ENCODE results near the gene WFDC8.
A peak's percentile ranks its signal among the peaks of the same experiment; 100 is the strongest.
"Not testable (repeated sequence)": the region's sequence is repeated elsewhere in the genome, so short reads cannot be mapped to it uniquely, and the experiment has no call there.

The WFDC8 gene

DNA sequence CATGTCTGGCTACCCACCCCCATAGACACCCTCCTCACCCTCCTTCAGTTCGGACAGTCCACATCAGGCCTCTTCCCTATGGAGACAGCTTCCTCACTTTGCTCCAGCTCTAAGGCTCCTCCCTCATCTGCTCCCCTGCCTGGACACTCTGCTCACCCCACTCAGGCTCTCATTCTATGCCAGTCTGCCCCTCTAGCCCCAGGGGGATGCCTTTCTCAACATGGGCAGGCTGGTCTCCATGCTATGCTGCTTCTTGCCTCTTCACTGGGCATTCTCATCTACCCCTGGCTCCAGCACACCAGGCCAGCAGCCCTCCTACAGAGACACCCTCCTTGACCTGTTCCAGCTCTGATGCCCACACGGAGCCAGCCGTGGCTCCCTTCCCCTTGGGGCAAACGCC is at the start of gene WFDC8:
Gene WFDC8 (minus strand): TSS at position 101 of the 400 bp plus-strand sequence. CDS start 37 bp downstream, at position 64.
- DNase-seq, result no peak

- peak; percentile 52 for DNase-seq
Observed at GRCh38 chr20:45626540-45626939, 47.5 kb upstream of the WFDC8 start.

GRCh38 chr20:45621593-45621992 is 42.5 kb upstream of the WFDC8 start:
- DNase-seq, result no peak

- no peak for DNase-seq
Observed at GRCh38 chr20:45617591-45617990, 38.5 kb upstream of the WFDC8 start.

- peak; percentile 59 for DNase-seq
Observed at GRCh38 chr20:45612314-45612713, 33.2 kb upstream of the WFDC8 start.

GRCh38 chr20:45611054-45611453 is 32.0 kb upstream of the WFDC8 start:
- DNase-seq, result peak; percentile 91

- no peak for DNase-seq
Observed at GRCh38 chr20:45607810-45608209, 28.7 kb upstream of the WFDC8 start.

GRCh38 chr20:45595235-45595634 is 16.2 kb upstream of the WFDC8 start:
- no peak for DNase-seq

- DNase-seq, result no peak
Observed at GRCh38 chr20:45593498-45593897, 14.4 kb upstream of the WFDC8 start.

DNA sequence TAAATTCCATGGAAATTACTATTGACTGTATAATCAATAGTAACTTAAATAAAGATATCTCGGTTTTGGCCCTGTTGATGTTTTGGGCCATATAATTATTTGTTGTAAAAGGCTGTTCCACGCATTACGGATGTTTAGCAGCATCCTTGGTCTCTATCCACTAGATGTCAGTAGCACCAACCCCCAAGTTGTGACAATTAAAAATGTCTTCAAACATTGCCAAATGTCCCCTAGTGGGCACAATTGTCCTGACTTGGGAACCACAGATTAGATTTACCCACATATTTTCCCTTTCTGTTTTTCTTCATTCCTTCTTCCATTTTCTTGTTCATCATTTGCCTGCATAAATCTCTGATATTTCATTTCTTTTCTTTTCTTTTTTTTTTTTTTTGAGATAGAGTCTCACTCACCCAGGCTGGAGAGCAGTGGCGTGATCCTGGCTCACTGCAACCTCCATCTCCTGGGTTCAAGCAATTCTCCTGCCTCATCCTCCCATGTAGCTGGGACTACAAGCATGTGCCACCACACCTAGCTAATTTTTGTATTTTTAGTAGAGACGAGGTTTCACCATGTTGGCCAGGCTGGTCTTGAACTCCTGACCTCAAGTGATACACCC is 13.6 kb upstream of the WFDC8 start:
- peak; percentile 90 for DNase-seq

GRCh38 chr20:45589725-45590124 is 10.6 kb upstream of the WFDC8 start:
- DNase-seq, result peak; percentile 19

DNA sequence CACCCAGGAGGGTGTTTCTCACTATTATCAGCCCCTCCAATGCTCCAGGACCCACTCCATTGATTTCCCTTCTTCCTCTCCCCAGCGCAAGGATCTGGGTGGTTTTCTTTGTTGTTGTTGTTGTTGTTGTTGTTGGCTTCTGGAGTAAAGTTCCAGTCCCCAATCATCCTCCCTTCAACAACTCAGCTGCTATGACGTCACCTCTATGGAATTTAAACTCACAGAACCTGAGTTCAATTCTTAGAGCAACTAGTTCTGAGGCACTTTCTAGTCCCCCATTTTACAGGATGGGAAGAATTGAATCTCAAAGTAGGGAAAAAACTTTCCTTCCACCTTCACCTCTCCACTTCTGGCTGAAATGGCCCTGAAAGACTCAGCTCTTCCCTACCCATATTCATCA is 9.7 kb upstream of the WFDC8 start:
- DNase-seq, result no peak

GRCh38 chr20:45585986-45586385 is 6.9 kb upstream of the WFDC8 start:
- DNase-seq, result not testable (repeated sequence)

DNA sequence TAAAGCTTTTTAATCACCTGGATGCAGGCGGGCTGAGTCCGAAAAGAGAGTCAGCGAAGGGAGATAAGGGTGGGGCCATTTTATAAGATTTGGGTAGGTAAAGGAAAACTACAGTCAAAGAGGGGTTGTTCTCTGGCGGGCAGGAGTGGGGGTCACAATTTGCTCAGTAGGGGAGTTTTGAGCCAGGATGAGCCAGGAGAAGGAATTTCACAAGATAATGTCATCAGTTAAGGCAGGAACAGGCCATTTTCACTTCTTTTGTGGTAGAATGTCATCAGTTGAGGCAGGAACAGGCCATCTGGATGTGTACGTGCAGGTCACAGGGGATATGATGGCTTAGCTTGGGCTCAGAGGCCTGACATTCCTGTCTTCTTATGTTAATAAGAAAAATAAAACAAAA is 5.2 kb upstream of the WFDC8 start:
- not testable (repeated sequence) for DNase-seq

- no peak for DNase-seq
Observed at GRCh38 chr20:45583502-45583901, 4.4 kb upstream of the WFDC8 start.

GRCh38 chr20:45581702-45582101 is 2.6 kb upstream of the WFDC8 start:
- DNase-seq, result peak; percentile 66

DNA sequence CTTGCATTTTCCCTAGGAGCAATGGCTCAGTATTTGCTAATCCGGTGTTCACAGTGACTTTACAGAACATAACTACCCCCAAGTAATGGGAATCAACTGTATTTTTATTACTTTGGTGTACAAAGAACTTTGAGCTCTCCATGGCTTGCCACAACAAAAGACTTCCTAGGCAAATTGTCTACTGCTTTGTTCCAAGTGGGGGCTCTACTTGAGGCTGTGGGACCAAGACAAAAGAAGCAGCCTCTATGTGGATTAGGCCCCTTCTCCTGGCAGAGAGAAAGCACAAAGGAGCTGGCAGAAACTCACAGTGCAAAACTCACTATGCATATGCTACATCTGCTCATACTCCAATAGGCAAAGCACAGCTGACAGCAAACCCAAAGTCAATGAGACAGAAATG is 853 bp downstream of the WFDC8 start:
- no peak for DNase-seq

GRCh38 chr20:45576995-45577394 is 2.1 kb downstream of the WFDC8 start:
- no peak for DNase-seq

GRCh38 chr20:45575931-45576330 is 3.2 kb downstream of the WFDC8 start:
- no peak for DNase-seq

DNA sequence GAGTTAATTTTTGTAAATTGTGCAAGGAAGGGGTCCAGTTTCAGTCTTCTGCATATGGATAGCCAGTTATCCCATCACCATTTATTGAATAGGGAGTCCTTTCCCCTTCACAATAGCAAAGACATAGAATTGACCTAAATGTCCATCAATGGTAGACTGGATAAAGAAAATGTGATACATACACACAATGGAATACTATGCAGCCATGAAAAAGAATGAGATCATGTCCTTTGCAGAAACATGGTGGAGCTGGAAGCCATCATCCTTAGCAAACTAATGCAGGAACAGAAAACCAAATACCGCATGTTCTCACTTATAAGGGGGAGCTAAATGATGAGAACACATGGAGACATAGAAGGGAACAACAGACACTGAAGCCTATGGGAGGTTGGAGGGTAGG is 9.4 kb downstream of the WFDC8 start:
- not testable (repeated sequence) for DNase-seq

- no peak for DNase-seq
Observed at GRCh38 chr20:45564760-45565276, 14.3 kb downstream of the WFDC8 start.

DNA sequence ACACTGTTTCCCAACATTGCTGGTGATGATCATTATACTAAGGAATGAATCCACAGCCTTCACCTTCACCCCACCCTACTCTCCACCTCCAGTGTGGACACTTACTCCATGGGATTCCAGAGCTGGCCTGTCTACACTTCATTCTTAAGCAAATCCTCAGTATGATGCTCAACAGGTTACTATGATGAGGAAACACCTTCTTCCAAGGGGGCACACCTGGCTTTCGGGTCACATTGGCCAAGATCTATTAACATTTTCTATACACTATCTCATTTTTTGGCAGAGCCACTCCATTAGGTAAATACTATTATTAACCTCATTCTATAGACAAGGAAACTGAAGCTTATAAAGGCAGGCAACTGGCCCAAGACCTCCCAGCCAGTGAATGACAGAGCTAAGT is 23.9 kb downstream of the WFDC8 start:
- no peak for DNase-seq

DNA sequence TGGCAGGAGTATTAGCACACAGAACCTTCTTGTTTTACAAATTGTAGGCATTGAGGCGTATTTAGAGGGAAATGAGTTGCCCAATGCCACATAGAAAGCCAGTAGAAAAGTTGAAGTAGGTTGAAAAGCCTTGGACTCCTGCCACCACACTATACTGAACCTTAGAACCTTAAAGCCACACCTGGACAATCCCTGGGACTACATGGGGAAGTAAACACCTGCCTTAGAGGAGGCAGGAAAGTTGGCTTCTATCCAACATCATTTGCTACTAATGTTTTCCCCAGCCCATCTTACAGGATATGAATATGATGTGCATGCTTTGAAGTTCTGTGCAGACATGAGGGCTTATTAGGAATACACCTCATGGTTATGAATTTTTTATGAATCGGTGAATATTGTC is 26.6 kb downstream of the WFDC8 start:
- no peak for DNase-seq

DNA sequence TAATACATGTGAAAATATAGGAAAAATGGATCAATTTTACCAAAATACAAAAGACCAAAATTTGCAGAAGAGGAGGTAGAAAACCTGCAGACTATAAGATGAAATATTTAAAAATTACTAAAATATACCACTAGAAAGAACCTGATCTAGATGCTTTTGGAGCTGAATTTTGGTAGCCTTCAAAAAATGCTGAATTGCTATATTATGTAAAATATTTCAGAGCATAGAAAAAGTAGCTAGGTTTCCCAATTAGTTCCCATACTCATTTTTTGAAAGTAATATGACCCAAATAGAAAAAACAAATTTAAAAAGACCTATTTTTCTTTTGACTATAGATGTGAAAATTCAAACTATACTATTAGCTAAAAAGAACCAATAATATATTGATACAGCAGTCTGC is 28.3 kb downstream of the WFDC8 start:
- no peak for DNase-seq

DNA sequence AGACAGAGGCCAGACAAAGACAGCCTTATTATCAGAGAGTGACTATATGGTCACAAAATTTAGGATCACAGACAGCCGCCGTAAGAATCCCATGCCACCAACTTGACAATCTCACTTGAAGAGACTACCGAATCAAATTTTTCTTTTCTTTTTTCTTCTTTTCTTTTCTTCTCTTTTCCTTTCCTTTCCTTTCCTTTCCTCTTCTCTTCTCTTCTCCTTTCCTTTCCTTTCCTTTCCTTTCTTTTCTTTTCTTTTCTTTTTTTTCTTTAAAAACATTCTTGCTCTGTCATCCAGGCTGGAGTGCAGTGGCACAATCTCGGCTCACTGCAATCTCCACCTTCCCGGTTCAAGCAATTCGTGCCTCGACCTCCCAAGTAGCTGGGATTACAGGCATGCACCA is 30.7 kb downstream of the WFDC8 start:
- DNase-seq, result no peak

Data from OCI-M1 (cell line).